Activated CD8-positive, alpha-beta memory T cell treated with anti-CD3 and anti-CD28 coated beads for 36 hours (primary cell): Measurements from ENCODE around the gene CCNG2. TPM values are rescaled to one million over a fixed set of nuclear protein-coding genes. Genes with fewer than 3 reads are reported as not detected.

Source experiments
- CTCF ChIA-PET: fragments of 350-600 bp; sonication (Branson Sonifier 250); formaldehyde crosslinking; loops from one replicate; lab custom pipeline; 2021; ENCODE audit warnings: antibody characterized with exemption; lab: Charles Lee
- POLR2A ChIA-PET: fragments of 350-600 bp; sonication (Branson Sonifier 250); formaldehyde crosslinking; loops from one replicate; lab custom pipeline; 2021; ENCODE audit warnings: antibody characterized with exemption; lab: Charles Lee
- total RNA-seq, 2 experiments: library from RNA; stranded (reverse); gene quantifications; one replicate each; pipeline ENCODE4 v1.2.3, GENCODE V29; 2021

Gene CCNG2
- total RNA-seq, 2 experiments from 2014 or later, result 4.9 to 5.5 TPM

DNA sequence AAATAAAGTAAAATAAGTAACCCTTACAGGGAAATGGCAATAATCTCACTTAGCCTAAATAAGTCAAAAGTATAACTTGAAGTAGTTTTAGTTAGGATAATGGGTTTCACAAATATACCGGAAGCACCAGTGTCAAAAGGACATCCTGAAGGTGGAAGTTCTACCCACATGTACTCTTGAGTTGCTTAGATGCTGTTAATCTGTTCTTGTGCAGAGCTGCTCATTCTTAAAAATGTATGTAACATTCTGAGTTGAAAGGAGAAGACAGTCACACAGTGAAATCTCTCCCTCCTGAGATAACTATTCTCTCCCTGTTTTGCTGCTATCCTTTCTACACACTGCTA lies 11.2 kb upstream of the CCNG2 start:
- CTCF ChIA-PET, result interaction anchor here (0.5 kb wide), 1 partner anchor 30 kb away, joined by 3 read pairs; no protein-coding TSS in a partner anchor
- POLR2A ChIA-PET, result interaction anchor here (0.6 kb wide), 1 partner anchor 71 kb away, joined by 5 read pairs; no protein-coding TSS in a partner anchor

DNA sequence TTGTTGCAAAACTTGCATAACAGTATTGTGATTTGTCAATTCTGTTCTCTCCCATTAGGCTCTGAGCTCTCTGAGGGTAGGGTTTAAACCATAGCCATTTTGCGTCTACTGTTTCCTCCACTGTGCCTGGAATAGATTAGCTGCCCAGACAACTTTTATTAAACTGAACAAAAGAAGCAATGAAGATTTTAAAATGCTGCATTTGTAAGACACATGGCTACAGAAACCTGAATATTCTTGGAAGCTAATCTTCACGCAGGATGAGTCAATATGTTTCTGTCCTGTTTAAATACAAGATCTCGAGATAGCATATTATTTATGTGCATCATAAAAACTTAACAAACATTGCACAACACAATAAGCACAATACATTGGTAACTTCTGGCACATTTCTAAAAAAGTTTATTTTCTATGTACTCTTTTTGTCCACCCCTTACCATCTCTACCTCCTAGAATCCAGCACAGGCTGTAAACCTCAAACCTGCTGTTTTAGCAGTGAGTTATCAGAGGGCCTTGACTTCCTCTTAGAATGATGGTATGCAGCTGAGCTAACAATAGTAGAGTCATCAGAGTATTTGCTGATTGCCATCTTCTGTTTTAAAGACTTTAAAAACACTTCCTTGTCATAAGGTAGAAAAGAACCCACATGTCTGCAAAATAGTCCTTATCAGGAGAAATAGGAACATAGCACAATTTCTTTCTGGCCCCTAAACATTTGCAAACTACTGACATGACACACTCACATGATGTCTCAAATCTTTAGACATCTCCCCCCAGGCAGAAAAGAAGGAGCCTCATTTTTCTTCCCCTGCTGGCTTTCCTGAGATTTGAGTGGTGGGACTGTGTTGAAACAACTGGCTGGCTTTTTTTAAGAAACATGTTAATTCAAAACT lies 10.6 kb upstream of the CCNG2 start:
- CTCF ChIA-PET, result interaction anchor here (0.5 kb wide), 1 partner anchor 29 kb away, joined by 3 read pairs; no protein-coding TSS in a partner anchor
- POLR2A ChIA-PET, result no interaction called here

DNA sequence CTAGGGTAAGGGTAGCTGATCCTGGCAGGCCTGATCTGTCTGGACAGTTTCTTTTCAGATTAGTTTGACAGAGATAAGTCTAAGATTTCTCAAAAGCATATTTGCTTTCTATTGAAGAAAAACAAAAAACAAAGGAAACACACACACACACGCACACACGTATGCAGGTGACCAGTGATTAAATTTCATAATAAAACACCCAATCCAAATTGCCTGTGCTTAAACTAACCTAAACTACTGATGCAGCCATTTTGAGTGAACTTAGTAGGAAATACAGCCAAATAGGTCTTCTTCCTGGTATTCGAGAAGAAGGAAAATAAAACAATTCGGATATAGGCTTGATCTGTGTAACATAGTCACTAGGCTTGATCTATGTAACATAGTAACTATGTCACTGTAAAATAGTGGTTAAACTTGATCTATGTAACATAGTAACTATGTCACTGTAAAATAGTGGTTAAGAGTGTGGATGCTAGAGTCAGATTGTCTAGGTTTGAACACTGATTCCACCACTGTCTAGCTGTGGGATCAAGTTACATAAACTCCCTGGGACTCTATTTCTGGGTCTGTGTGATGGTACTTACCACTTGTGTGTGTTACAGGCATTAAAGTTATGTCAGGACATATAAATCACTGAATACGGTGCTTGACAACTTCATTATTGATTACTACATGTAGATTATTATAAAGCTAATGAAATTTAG lies 9.8 kb upstream of the CCNG2 start:
- POLR2A ChIA-PET, result no interaction called here
- CTCF ChIA-PET, result no interaction called here

DNA sequence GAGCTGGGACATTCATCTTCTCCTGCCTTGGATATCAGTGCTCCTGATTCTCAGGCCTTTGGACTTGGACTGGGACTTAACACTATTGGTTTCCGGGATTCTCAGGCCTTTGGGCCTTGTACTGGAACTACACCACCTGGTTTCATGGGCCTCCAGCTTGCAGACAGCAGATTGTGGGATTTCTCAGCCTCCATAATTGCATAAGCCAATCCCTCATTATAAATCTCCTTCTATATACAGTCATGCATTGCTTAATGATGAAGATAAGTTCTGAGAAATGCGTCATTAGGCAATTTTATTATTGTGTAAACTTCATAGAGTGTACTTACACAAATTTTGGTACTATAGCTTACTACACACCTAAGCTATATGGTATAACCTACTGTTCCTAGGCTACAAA lies 8.9 kb upstream of the CCNG2 start:
- ChIA-PET POLR2A (no interaction called here), CTCF (no interaction called here)

DNA sequence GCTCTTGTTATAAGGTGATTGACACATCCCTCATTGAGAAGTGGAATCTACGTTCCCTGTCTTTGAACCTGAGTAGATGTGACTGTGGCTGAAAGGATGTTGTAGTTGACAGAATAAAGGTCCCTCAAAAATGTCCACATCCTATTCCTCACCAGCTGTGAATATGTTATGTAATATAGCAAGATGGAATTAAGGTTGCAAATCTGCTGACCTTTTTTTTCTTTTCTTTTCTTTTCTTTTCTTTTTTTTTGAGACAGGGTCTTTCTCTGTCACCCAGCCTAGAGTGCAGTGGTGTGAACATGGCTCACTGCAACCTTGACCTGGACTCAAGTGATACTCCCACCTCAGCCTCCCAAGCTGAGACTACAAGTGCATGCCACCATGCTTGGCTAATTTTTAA lies 7.2 kb upstream of the CCNG2 start:
- CTCF ChIA-PET, result no interaction called here

DNA sequence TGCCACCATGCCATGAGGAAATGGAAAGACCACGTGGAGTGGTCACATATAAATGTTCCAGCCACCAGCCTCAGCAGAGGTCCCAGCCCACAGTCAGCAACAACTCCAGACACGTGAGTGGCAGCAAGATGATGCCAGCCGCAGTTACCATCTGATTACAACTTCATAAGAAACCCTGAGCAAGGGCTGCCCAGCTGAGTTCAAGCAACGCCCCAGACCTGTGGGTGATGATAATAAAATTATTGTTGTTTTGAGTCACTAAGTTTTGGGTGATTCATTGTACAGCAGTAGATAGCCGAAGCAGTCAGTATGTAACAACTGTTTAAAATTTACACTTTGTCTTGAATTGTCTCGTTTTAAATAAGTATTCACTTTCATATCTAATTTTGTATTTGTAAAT lies 5.8 kb upstream of the CCNG2 start:
- ChIA-PET CTCF (no interaction called here), POLR2A (no interaction called here)

More for the DNA sequence above, 7.2 kb upstream of the CCNG2 start:
- POLR2A ChIA-PET, result no interaction called here

DNA sequence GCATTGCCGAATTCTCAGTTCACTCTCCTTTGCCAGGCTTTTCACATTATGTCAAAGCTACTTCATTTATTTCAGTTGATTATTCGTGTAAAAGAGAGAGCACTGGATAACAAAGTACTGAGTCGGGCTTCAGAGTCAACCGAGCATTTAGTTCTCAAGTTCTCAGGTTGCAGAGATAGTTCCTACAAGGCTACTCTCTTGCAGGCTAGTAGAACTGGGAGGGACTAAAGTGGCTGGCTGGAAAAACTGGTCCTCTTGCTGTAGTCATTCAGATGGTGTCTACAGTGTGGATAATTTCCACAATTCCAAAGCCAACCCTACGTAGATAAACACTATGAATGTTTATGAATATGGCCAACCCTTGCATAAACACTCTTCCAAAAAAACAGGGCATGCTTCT lies 4.6 kb upstream of the CCNG2 start:
- ChIA-PET POLR2A (no interaction called here), CTCF (interaction anchor here (0.5 to 0.8 kb wide), 2 partner anchors 8 to 139 kb away, joined by 3 read pairs; no protein-coding TSS in a partner anchor)

DNA sequence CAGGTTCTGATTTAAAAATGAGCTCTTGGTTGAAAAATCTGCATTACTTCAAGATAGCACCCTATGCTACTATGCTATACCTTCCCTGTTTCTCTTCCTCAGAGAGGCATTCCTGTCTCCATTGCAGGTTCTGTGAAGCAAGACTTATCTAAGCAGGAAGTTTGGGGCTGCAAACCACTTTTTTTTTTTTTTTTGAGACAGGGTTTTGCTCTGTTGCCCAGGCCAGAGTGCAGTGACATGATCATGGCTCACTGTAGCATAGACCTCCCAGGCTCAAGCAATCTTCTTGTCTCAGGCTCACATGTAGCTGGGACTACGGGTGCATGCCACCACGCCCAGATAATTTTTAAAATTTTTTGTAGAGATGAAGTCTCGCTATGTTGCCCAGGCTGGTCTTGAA lies 4.0 kb upstream of the CCNG2 start:
- POLR2A ChIA-PET, result no interaction called here
- CTCF ChIA-PET, result interaction anchor here (0.7 to 0.8 kb wide), 2 partner anchors 53 to 138 kb away, joined by 3 read pairs; no protein-coding TSS in a partner anchor

DNA sequence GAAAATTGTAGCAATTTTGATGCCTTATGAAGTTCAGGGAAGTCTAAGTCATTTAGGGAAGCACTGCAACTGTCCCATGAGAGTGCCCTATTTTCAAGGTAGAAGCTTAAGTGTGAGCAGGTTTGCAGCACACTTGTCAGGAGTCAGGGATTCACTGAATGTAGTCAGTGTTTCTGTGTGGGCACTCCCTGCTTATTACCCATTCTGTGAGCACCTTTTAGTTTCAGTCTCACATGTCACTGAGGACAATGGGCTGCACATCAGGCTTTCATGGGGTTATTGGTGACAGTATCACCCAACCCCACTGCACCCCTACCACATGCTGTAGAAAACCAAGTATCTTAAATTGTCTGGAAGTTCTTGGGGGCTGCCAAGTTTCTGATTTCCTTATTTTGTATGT lies 2.9 kb upstream of the CCNG2 start:
- POLR2A ChIA-PET, result interaction anchor here (0.9 kb wide), 1 partner anchor 49 kb away, joined by 3 read pairs; no protein-coding TSS in a partner anchor
- CTCF ChIA-PET, result no interaction called here

DNA sequence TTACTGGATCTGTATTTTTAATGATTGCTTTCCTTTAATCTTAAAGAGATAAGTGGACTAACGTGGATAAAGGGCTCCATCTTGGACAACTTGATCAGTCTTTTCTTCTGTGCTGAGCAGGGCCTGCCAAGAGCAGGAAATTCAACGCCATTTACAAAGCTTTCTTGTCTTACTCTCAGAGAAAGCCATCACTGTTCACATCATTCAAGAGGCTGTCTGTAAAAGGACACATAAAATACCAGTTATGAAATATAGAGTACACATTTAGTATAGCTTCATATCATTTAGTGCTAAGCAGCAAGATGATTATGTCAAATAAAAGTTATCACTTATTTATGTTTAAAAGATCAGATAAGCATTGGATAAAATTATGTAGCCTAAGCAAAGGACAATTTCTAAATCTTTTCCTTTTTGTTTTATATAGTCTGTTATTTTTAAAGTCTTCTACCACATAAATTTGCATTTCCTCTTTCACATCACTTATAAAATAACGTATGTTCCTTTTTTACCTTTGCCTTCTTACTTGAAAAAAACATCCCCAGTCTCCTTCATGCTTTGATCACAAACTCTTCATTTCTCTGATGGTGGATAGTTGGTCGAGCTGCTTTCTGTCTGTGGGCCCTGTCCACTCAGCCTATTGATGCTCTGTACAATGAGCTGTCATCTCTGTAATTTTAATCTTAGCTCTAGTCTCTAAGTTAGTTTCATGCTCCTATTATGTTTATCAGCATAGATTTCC lies 2.1 kb upstream of the CCNG2 start:
- CTCF ChIA-PET, result interaction anchor here (0.6 to 2.3 kb wide), 3 partner anchors 11 to 108 kb away, joined by 3 to 6 read pairs (median 3); no protein-coding TSS in a partner anchor
- POLR2A ChIA-PET, result interaction anchor here (2.3 kb wide), 1 partner anchor 80 kb away, joined by 6 read pairs; no protein-coding TSS in a partner anchor

DNA sequence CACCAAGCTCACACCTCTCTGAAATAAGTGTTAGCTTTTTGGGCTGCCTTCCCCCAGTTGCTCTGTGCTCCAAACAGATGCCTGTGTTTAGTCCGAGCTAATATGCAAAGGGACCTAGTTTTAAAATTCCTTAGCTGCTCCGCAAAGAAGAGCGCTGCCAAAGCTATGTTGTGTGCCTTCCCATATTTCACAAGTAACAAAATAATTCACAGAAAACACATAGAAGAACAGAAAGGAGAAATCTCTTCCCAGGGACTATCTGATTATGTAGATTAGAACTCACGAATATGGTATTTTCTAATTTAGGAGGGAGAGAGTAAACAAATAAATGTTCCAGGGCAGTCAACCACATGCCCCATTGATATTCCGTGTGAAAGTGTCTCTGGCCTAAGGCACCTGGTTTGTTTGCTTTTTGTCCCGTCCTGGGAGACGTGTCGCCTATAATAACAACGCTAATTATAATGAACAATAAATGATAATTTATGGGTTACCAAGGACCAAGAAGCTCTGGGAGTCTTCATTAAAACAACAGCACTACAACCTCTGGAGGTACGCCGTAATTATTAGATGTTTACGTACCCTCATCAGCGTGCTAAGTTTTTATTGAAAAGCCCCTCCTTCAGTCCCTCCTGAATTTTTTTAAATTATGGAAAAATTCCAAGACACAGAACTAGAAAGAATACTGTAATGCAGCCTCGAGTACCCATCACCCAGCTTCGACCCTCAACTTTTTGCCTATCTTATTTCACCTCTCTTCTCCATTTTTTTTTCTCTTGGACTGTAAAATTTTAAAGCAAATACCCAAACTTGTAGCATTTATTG lies 1.2 kb upstream of the CCNG2 start:
- ChIA-PET POLR2A (interaction anchor here (2.3 kb wide), 1 partner anchor 81 kb away, joined by 6 read pairs; no protein-coding TSS in a partner anchor), CTCF (interaction anchor here (0.6 to 2.3 kb wide), 3 partner anchors 12 to 108 kb away, joined by 3 to 6 read pairs (median 3); no protein-coding TSS in a partner anchor)

DNA sequence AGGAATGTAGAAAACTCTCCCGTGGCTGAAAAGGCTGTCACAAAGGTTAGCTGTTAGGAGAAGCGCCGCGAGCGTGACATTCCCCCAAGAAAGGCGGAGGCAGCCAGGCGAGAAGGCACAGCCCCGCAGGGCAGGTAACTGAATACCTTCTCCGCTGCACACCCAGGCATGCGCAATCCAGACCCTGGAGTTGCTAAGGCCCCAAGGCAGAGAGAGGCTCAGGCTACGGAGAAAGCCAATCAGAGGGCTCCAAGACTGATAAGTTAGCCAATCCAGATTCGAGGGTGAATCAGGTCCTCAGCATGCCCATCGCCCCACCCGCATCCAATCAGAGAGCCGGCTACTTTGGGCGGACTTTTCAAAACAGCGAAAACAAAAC lies 485 bp upstream of the CCNG2 start:
- CTCF ChIA-PET, result interaction anchor here (1.7 to 2.3 kb wide), 2 partner anchors 12 to 61 kb away, joined by 3 to 6 read pairs; no protein-coding TSS in a partner anchor

DNA sequence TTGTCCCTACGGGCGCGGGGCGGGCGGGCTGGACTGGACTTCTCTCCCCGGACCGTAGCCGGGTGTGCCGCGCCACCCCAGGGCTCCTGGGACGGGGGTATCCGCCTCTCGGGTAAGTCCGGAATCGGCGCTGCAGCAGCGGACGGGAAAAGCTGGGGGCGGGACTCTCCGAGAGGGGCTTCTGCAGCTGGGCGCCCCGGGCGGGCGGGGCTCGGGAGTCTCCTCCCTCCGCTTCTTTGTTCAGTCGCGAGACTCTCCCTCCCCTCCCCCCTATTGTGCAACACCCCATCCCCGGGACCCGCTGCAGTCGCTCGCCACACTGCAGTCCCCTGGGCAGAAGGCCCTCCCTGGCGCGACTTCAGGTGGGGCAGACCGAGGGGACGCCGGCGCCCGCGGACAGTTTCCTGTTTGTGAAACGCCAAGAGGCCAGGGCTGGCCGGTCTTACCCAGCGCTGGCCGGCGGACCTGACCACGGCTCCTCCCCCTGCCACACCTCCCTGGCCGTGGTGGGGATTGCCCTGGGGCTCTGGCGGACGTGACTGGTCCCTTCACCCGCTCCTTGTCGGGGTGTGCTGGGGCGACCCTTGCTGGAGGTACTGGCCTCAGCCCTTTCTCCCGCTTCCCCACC lies 966 bp downstream of the CCNG2 start:
- CTCF ChIA-PET, result no interaction called here

More for the DNA sequence above, 485 bp upstream of the CCNG2 start:
- POLR2A ChIA-PET, result interaction anchor here (0.6 to 2.3 kb wide), 2 partner anchors 82 to 203 kb away, joined by 3 to 6 read pairs; no protein-coding TSS in a partner anchor

DNA sequence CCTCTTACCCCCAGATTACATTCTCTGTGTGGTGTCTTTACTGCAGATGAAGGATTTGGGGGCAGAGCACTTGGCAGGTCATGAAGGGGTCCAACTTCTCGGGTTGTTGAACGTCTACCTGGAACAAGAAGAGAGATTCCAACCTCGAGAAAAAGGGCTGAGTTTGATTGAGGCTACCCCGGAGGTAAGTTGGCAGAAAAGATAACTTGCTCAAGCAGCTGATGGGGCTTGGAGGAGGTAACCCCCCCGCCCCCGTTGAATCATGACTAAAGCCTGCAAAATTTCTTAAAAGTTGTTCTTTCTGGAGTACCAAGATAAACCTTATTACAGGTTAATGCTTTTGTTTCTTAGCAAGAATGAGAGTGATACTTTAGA lies 1.5 kb downstream of the CCNG2 start:
- POLR2A ChIA-PET, result interaction anchor here (0.7 kb wide), 1 partner anchor 77 kb away, joined by 3 read pairs; no protein-coding TSS in a partner anchor
- CTCF ChIA-PET, result no interaction called here

More for the DNA sequence above, 966 bp downstream of the CCNG2 start:
- POLR2A ChIA-PET, result interaction anchor here (0.7 kb wide), 1 partner anchor 76 kb away, joined by 3 read pairs; no protein-coding TSS in a partner anchor

DNA sequence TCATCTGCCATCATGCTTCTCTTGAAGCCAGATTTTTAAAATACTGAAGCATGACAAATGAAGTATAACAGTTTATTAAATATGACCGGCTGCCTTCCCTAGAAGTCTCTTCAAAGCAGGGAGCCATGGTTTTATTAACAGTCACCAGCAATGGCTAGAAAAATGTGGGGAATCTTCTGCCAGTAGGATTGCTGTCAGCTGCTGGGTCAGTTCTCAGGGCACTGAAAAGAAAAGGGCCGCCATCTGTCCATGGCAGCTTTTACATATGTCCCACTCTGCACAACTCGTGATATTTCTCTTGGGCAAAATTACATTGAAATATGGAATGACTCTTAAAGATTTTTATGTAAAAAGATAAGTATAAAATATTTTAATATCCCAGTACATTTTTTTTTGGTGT lies 2.8 kb downstream of the CCNG2 start:
- POLR2A ChIA-PET, result no interaction called here
- CTCF ChIA-PET, result no interaction called here

DNA sequence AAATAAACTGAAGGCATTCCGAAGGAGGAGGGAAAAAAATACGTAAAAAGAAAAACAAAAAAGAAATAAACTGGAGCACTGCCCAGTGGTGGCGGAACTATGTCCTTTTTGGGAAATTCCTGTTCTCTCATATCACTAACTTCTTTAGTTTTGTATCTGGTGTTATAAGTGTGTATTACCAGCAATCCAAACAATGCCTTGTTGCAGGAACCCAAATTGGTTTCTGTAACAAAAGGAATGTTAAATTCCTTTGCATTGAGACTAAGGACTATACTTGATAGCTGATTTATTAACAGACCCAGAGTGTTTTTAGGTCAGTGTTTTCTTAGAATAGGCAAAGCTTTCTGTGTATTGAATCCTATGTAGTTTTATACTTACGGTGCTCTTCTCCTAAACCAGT lies 6.6 kb downstream of the CCNG2 start:
- CTCF ChIA-PET, result no interaction called here
- POLR2A ChIA-PET, result no interaction called here

DNA sequence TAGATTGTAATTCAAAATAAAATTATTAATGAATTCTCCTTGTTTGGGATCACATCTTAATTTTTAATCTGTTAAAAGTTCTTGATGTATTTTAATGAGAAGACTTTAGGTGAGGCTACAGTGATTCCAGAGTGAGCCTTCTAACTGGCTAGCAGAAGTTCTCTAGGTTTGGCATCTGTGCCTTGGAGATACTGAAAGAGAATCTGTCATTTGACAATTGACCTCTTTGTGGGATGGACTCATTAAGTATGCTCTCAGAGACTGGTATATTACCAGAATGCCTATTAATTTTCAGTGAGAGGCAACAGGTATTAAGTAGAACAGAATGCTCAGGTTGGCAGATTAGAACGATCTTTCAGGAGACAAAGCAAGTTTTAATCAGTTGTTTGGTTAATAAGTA lies 10.2 kb downstream of the CCNG2 start:
- POLR2A ChIA-PET, result no interaction called here
- CTCF ChIA-PET, result no interaction called here

DNA sequence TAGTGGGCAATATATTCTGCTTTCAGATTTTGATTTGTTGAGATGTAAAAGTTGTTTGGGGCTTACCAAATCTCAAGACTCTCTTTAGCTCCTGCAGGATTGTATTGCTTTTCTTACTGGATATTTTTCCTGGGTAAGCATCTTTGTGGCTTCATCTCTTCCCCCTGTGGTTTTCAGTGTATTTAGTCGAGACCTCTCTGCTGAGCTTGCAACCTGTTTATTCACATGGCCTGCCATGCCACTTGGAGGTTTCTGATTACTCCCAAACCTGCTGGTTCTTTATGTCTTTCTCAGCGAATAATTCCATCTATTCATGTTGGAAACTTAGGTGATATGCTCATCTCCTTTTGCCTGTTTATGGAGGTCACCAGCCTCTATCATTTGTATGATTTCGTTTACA lies 10.9 kb downstream of the CCNG2 start:
- CTCF ChIA-PET, result no interaction called here
- POLR2A ChIA-PET, result no interaction called here
